Stomach smooth muscle (tissue), 2 donors: Measurements from ENCODE around the gene SYCP3.
"Not testable (repeated sequence)": the region's sequence is repeated elsewhere in the genome, so short reads cannot be mapped to it uniquely, and the experiment has no call there.

Experiments used
- H3K27ac ChIP-seq: one replicate; pipeline ENCODE4 v1.7.0; 2013; ENCODE audit warnings: mild to moderate bottlenecking, low read length, inconsistent platforms
- H3K27me3 ChIP-seq, 2 donors: one replicate each; pipeline ENCODE4 v1.7.0; 2013; ENCODE audit warnings: low read length in 2 of 2; ENCODE audit not compliant: insufficient read depth in 2 of 2, control insufficient read depth in 1 of 2
- H3K36me3 ChIP-seq, 2 donors: one replicate each; pipeline ENCODE4 v1.7.0; 2013; ENCODE audit warnings: low read length in 2 of 2; ENCODE audit not compliant: control insufficient read depth in 2 of 2, insufficient read depth in 2 of 2
- H3K4me1 ChIP-seq: one replicate; pipeline ENCODE4 v1.7.0; 2013; ENCODE audit warnings: low read length; ENCODE audit not compliant: control insufficient read depth, insufficient read depth
- H3K4me3 ChIP-seq, 2 donors: one replicate each; pipeline ENCODE4 v1.7.0; 2013; ENCODE audit warnings: low read length in 2 of 2
- H3K9ac ChIP-seq, 2 donors: one replicate each; pipeline ENCODE4 v1.7.0; 2013; ENCODE audit warnings: low read length in 2 of 2, mild to moderate bottlenecking in 1 of 2
- H3K9me3 ChIP-seq, 2 donors: one replicate each; pipeline ENCODE4 v1.7.0; 2013; ENCODE audit warnings: low read length in 2 of 2; ENCODE audit not compliant: control insufficient read depth in 2 of 2
- donor health status: healthy.
- donor health status: Pancreatic carcinoma.

Gene SYCP3

DNA sequence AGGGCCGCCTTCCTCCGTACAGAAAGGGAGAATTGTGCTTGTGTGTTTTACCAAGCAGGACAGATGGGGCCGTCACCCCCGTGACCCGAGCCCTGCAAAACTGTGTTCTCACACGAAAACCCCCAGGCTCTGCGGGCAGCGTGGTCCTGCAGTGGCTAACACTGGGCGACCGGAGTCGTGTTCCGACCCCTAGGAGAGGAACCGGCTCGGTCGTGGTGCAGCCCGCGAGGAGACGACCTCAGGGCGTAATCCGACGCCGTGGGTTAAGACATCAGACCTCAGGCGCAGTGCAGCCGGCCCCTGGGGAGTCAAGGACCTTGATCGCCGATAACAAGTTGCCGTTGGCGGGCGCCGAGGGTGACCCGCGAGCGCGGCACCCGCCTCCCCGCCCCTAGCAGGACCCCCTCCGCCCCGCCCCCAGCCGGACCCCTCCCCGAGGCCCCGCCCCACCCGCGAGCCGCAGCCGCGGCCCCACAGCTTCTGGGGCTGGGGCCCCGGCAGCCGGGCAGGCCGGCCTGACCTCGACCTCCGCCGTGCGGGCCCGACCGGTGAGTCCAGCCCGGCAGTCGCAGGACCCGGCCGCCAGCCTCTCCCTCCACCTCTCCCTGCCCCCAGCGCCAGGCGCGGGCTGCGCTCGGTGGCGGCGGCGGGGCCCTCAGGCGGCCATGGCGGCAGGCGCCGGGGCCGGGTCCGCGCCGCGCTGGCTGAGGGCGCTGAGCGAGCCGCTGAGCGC lies 41.9 kb downstream of the SYCP3 start, which contains the start of gene CHPT1:
CHPT1 (plus strand) TSS at position 444 of the 733 bp plus-strand sequence; CDS start at position 666, 222 bp downstream.
- H3K9me3 ChIP-seq: no peaks in the 10 kb centered on the region
- no peaks in the 10 kb centered on the region for H3K36me3 ChIP-seq
- no peaks in the 10 kb centered on the region for H3K27me3 ChIP-seq
- peaks cover 16% of the 10 kb centered on the region for H3K4me1 ChIP-seq
- H3K4me3 ChIP-seq: peak within 1 kb of the TSS; percentile 92 to 96
- peak within 1 kb of the TSS; percentile 82 for H3K27ac ChIP-seq
- H3K9ac ChIP-seq: peak within 1 kb of the TSS; percentile 83 to 88

DNA sequence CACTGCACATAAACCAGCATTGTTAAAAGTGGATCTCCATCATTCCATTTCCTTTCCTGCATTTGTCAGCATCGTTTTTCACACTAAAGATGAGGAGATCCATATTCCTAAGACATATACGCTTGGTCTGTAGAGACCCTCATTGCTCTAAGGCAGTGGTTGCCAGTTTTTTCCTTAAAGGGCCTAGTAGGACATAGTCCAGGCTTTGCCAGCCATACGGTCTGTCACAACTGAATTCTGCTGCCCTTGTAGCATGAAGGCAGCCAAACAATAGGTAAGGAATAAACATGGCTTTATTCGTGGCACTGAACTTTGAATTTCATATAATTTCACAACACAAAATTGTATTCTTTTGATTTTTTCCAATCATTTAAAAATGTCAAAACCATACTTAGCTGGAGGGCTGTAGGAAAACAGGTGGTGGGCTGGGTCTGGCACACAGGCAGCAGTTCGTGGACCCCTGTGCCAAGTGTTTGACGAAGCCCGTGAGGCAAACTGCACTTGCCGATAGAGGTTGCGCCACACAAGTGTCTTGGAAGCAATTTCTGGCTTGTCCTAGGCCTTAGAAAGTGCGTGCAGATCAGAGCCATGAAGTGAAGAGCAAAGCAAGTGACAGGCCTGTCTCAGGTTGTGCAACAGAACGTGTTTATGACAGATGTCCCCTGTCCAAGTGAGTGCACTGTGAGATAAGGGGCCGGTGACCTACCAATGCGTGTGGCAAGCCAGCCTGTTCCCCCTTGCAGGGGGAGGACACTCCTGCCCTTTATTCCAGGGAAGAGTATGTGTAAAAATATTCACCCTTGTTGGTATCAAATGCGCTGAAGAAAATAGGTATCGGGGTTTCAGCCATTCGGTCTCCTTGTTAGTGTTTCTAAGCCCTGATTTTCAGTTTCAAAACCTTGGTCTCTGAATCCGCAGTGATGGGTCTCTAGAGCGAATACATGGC lies 42.7 kb downstream of the SYCP3 start:
- Histone ChIP-seq H3K36me3 (no peaks in the 10 kb centered on the region), H3K27ac (peak overlapping the region; percentile 80), H3K4me3 (peak overlapping the region; percentile 92 to 96), H3K9me3 (no peaks in the 10 kb centered on the region), H3K9ac (peak overlapping the region; percentile 78 to 88), H3K27me3 (no peaks in the 10 kb centered on the region), H3K4me1 (peaks cover 16% of the 10 kb centered on the region)

DNA sequence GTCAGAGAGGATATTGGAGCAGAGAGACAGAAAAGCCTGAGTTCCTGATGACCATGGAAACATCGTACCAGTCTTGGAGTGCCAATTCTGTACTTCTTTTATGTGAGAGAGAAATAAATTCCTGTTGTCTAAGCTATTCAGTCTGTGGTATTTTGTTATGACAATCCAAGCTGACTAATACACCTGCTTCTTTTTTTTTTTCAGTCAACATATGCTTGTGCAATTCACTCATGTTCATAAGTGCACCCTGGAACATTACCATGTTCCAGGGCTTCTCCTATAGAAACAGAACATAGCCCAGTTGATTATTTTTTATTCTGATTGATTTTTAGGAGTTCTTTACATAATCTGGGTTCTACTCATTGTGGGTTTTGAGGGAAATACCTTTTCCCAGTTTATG lies 43.6 kb downstream of the SYCP3 start:
- Histone ChIP-seq H3K9me3 (no peaks in the 10 kb centered on the region), H3K36me3 (no peaks in the 10 kb centered on the region), H3K9ac (no peak overlapping the region), H3K4me3 (no peak overlapping the region), H3K4me1 (peaks cover 16% of the 10 kb centered on the region), H3K27ac (no peak overlapping the region), H3K27me3 (no peaks in the 10 kb centered on the region)

DNA sequence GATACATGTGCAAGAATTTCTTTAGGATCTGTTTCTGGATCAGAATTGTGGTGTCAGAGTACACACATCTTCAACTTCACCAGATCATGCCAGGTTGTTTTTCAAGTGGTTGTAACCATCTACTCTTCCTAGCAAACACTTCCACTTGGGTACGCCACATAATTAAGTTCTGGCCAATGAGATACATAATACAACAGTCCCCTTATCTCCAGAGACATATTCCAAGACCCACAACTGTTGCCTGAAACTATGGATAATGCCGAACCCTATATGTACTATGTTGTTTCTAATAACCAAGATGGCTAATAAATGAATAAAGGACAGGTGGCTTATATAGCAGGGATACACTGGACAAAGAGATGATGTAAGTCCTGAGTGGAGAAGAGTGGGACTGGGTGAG lies 44.3 kb downstream of the SYCP3 start:
- Histone ChIP-seq H3K4me3 (no peak overlapping the region), H3K9ac (no peak overlapping the region), H3K36me3 (no peaks in the 10 kb centered on the region), H3K4me1 (peaks cover 16% of the 10 kb centered on the region), H3K27me3 (no peaks in the 10 kb centered on the region), H3K9me3 (no peaks in the 10 kb centered on the region), H3K27ac (no peak overlapping the region)

DNA sequence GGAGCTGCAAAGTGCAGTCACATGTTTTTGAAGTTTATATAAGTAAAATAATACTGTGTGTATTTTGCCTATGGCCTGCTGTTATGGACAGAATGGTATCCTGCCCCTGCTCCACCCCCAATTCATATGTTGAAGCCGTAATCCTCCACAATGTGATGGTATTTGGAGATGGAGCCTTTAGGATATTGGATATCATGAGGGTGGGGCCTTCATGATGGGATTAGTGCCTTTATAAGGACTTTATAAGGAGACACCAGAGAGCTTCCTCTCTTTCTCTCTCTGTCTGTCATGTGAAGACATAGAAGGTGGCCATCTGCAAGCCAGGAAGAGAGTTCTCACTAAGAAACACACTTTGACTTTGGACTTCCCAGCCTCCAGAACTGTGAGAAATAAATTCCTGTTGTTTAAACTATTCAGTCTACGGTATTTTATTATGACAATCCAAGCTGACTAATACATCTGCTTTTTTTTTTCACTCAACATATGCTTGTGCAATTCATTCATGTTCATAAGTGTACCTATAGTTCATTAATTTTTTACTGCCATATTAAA lies 44.9 kb downstream of the SYCP3 start:
- no peak overlapping the region for H3K4me3 ChIP-seq
- H3K9ac ChIP-seq: no peak overlapping the region
- no peaks in the 10 kb centered on the region for H3K27me3 ChIP-seq
- H3K4me1 ChIP-seq: peaks cover 16% of the 10 kb centered on the region
- no peaks in the 10 kb centered on the region for H3K9me3 ChIP-seq
- no peak overlapping the region for H3K27ac ChIP-seq
- no peaks in the 10 kb centered on the region for H3K36me3 ChIP-seq

DNA sequence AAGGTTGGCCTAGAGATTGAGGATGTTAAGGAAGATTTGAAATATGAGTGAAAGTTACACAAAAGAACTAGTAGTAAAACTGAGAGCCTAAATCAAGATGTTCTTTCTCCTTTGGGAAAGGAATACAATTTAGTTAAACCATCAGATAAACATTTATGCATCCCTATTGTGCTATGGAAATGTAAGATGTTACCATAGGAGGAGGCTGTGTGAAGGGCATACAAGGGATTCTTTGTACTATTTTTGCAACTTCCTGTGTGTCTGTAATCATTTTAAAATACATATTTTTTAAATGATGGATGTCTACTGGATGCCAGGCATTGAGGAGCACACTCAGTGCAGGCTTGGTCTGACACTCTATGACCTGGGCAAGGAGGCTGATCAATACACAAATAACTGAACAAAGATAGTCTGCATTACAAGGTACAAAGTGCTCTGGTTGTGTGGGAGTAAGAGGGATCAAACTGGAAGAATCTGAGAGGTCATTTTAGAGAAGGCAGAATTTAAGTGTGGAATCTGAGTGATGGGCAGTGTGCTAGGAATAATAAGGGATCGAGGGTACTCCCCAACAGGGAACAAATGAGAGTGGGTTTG lies 47.7 kb downstream of the SYCP3 start:
- Histone ChIP-seq H3K9ac (no peak overlapping the region), H3K27me3 (no peaks in the 10 kb centered on the region), H3K36me3 (no peaks in the 10 kb centered on the region), H3K4me1 (peaks cover 6% of the 10 kb centered on the region), H3K27ac (no peak overlapping the region), H3K9me3 (no peaks in the 10 kb centered on the region), H3K4me3 (no peak overlapping the region)

DNA sequence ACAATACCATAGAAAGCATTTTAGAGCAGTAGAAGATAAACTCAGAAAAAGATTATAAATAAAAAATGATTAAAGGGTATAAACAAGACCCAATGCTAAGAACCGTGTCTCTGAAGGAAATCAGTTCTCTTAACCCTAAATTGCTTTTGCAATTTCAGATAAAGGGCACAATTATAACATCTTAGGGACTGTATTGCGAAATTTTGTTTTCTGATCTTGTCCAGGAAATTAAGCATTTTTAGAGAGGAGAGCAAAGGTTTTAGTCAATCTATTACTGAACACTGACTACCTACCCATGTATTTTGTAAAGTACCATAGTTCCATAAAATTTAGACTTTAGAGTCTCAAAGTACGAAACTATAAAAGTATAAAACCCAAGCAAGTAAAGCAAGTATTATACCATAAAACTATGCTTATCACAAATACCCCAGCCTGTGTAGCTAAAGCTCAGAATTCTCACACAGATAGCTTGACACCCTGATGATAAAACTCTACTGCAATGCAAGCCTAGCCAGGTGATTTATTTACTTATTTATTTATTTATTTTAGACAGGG lies 48.6 kb downstream of the SYCP3 start:
- H3K9me3 ChIP-seq: no peaks in the 10 kb centered on the region
- H3K9ac ChIP-seq: no peak overlapping the region
- H3K27me3 ChIP-seq: no peaks in the 10 kb centered on the region
- H3K4me3 ChIP-seq: no peak overlapping the region
- no peak overlapping the region for H3K27ac ChIP-seq
- no peaks in the 10 kb centered on the region for H3K36me3 ChIP-seq
- no peaks in the 10 kb centered on the region for H3K4me1 ChIP-seq

DNA sequence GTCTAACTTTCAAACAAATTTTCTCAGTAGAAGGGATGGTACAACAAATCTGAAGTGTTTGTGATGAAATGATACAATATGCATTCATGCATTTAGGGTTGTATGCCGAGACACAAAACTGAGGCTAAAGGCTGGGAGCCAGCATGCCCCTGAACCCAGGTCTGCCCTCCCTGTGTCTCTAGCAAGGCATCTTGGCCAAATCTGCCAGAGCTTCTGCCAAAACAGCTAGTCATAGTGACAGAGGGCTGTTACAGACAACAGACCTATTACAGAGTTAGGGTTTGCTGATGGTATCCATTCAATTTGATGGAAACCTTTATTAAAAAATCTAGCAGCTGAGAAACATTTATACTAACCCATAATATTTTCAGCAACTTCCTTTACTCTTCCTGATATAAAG lies 53.1 kb downstream of the SYCP3 start:
- H3K9me3 ChIP-seq: no peaks in the 10 kb centered on the region
- H3K27ac ChIP-seq: no peak overlapping the region

DNA sequence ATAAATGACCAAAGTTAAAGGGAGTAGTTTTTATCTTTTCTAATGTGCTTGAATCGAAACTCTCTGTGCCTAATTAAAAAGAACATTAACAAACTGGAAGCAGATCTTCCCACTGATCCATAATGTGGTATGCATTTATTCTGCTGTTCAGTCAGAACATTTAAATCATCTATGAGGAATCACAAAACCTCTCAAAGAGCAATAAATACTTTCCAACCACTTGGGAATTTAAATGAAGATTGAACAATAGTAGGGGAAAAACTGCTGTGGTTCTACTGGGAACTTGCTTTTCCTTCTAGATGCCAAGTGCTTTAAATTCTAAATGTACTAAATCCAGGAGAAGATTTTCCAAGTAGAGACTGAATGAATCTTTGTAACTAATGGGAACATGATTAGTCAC lies 54.2 kb downstream of the SYCP3 start:
- Histone ChIP-seq H3K9me3 (no peaks in the 10 kb centered on the region), H3K27ac (no peak overlapping the region), H3K36me3 (no peaks in the 10 kb centered on the region), H3K4me1 (no peaks in the 10 kb centered on the region), H3K9ac (no peak overlapping the region), H3K4me3 (no peak overlapping the region), H3K27me3 (no peaks in the 10 kb centered on the region)

More for the DNA sequence above, 53.1 kb downstream of the SYCP3 start:
- H3K36me3 ChIP-seq: no peaks in the 10 kb centered on the region
- no peak overlapping the region for H3K9ac ChIP-seq
- H3K4me1 ChIP-seq: no peaks in the 10 kb centered on the region
- H3K27me3 ChIP-seq: no peaks in the 10 kb centered on the region
- no peak overlapping the region for H3K4me3 ChIP-seq

DNA sequence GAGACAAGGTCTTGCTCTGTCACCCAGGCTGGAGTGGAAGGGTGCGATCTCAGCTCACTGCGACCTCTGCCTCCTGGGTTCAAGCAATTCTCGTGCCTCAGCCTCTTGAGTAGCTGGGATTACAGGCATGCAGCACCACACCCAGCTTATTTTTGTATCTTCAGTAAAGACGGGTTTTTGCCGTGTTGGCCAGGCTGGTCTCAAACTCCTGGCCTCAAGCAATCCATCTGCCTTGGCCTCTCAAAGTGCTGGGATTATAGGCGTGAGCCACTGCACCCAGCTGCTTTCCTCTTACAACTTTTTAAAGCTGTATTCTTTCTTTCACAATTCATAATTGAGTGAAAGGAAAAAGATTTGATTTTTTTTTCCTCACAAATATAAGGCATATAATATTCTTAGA lies 57.6 kb downstream of the SYCP3 start:
- not testable (repeated sequence) for H3K4me1 ChIP-seq, H3K9me3 ChIP-seq, H3K27me3 ChIP-seq, H3K36me3 ChIP-seq, H3K27ac ChIP-seq, H3K4me3 ChIP-seq, H3K9ac ChIP-seq
